Keratinocyte (primary cell): ENCODE measurements around the gene KRT3. TPM values are rescaled to one million over a fixed set of nuclear protein-coding genes. Genes with fewer than 3 reads are reported as not detected.

Experiments
- DNase-seq: peaks from one replicate; pipeline ENCODE4 v3.0.0-alpha.2; 2011; ENCODE audit warnings: low read depth, missing footprints, low spot score
- FAIRE-seq: peaks from 2 replicates; lab custom pipeline; 2011; peaks lifted over from hg19 to GRCh38; lab: Jason Lieb, UNC
- H2AFZ ChIP-seq: 2 replicates; pipeline ENCODE4 v1.6.0; 2012; ENCODE audit warnings: low read length, control low read depth, inconsistent platforms; ENCODE audit not compliant: control insufficient read depth
- H3K27ac ChIP-seq: 2 replicates; pipeline ENCODE4 v1.5.1; 2011; ENCODE audit warnings: low read length; ENCODE audit not compliant: control insufficient read depth, insufficient read depth
- H3K27me3 ChIP-seq: 3 replicates; pipeline ENCODE4 v1.6.0; 2011; ENCODE audit warnings: low read length; ENCODE audit not compliant: control insufficient read depth, insufficient read depth; ENCODE audit errors: extremely low read depth
- H3K36me3 ChIP-seq, 2 experiments: 2 replicates in 1 of 2; 3 replicates in 1 of 2; pipeline ENCODE4 v1.5.1; 2011; ENCODE audit warnings: low read length in 2 of 2, mild to moderate bottlenecking in 1 of 2; ENCODE audit not compliant: control insufficient read depth in 2 of 2, insufficient read depth in 2 of 2; ENCODE audit errors: extremely low read depth in 1 of 2
- H3K4me1 ChIP-seq: 3 replicates; pipeline ENCODE4 v1.5.1; 2011; ENCODE audit warnings: low read length; ENCODE audit not compliant: control insufficient read depth, insufficient read depth; ENCODE audit errors: extremely low read depth
- H3K4me2 ChIP-seq: 3 replicates; pipeline ENCODE4 v1.6.0; 2011; ENCODE audit warnings: low read depth, low read length; ENCODE audit not compliant: control insufficient read depth, insufficient read depth; ENCODE audit errors: extremely low read depth
- H3K4me3 ChIP-seq, 3 experiments: fragments of 200-600 bp in 1 of 3; sonication (generic) in 1 of 3; 2 replicates in 2 of 3; 3 replicates in 1 of 3; pipeline ENCODE4 v1.5.1; 2011 to 2016; ENCODE audit warnings: low read length in 3 of 3, mild to moderate bottlenecking in 3 of 3, control low read depth in 2 of 3, inconsistent platforms in 1 of 3, low read depth in 1 of 3, mixed read lengths in 1 of 3, mixed run types in 1 of 3, moderate library complexity in 1 of 3; ENCODE audit not compliant: control insufficient read depth in 2 of 3, insufficient read depth in 2 of 3; ENCODE audit errors: extremely low read depth in 1 of 3
- H3K79me2 ChIP-seq: 2 replicates; pipeline ENCODE4 v1.6.0; 2012; ENCODE audit warnings: low read length; ENCODE audit not compliant: control insufficient read depth, insufficient read depth
- H3K9ac ChIP-seq: 3 replicates; pipeline ENCODE4 v1.6.0; 2011; ENCODE audit warnings: low read length; ENCODE audit not compliant: control insufficient read depth, insufficient read depth; ENCODE audit errors: extremely low read depth
- H3K9me1 ChIP-seq: 3 replicates; pipeline ENCODE4 v1.6.0; 2011; ENCODE audit warnings: low read length; ENCODE audit not compliant: control insufficient read depth, insufficient read depth; ENCODE audit errors: extremely low read depth
- H3K9me3 ChIP-seq: 2 replicates; pipeline ENCODE4 v1.5.1; 2012; ENCODE audit warnings: low read depth, low read length; ENCODE audit not compliant: control insufficient read depth
- H4K20me1 ChIP-seq: 3 replicates; pipeline ENCODE4 v1.6.0; 2011; ENCODE audit warnings: low read length; ENCODE audit not compliant: control insufficient read depth, insufficient read depth; ENCODE audit errors: extremely low read depth
- CTCF ChIP-seq, 3 experiments: IDR thresholded peaks in 1 of 3; conservative IDR thresholded peaks in 1 of 3; optimal IDR thresholded peaks in 1 of 3; 2 replicates in 2 of 3; 3 replicates in 1 of 3; pipeline versions ENCODE3 to v1.5.1; 2011; ENCODE audit warnings: low read length in 3 of 3, mild to moderate bottlenecking in 3 of 3, moderate library complexity in 2 of 3, control low read depth in 1 of 3, inconsistent platforms in 1 of 3; ENCODE audit not compliant: insufficient read depth in 2 of 3; ENCODE audit errors: extremely low read depth in 1 of 3
- EZH2 ChIP-seq: IDR thresholded peaks from one replicate; pipeline ENCODE4 v1.6.1; 2012; ENCODE audit warnings: inconsistent platforms, mild to moderate bottlenecking, low read length, moderate library complexity
- dilution Hi-C: fragments of 300-500 bp; cut with MboI; formaldehyde crosslinking; loops from one replicate; pipeline ENCODE4 v1.7.0; 2020; ENCODE audit warnings: low sequenced_read_pairs; ENCODE audit not compliant: extremely low pct_ligation_motif_present
- polyA plus RNA-seq, 5 experiments: library from polyadenylated mRNA; depleted of rRNA in 3 of 5; stranded (reverse) in 3 of 5; stranded (forward) in 1 of 5; unstranded in 1 of 5; fragments of >200 nt; gene quantifications; 1 replicate in 1 of 5; 2 replicates in 3 of 5; 3 replicates in 1 of 5; pipeline versions ENCODE4 v1.2.1 to v1.2.3, GENCODE V29; 2011 to 2012; ENCODE audit warnings: missing spikeins in 2 of 5, low read depth in 1 of 5, low replicate concordance in 1 of 5

KRT3 gene
- polyA plus RNA-seq, 1 donor (not counting 4 experiments of a cell fraction or from before 2014, with no cell fraction given): 0.29 TPM

DNA sequence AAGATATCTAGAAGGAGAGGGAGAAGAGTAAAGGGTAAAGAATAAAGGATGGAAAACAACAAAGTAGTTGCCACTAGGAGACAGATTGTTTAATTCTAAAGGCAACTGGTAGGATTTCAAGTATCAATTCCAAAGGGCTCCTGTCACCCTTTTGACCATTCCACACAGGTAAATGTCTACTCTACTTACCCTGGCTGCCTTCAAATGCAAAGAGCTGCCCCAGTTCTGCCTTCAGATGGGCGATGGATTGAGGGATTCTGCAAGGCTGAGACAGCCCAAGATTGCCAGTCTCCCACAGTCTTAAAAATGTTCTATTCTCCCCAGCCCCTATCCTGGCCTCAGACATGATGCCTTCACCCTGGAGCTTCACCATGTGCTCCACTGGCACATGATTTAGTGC lies 30.2 kb downstream of the KRT3 start:
- no peaks in the 10 kb centered on the region for H3K4me1 ChIP-seq
- no peak overlapping the region for H3K27ac ChIP-seq
- peaks cover 25% of the 10 kb centered on the region for H3K27me3 ChIP-seq
- H2AFZ ChIP-seq: no peak overlapping the region
- TF ChIP-seq EZH2 (no peak), CTCF (optimal IDR thresholded peaks at IDR 0.05 in 1 of 3, IDR thresholded peaks at IDR 0.05 in 1 of 3, conservative IDR thresholded peaks at IDR 0.05 in 1 of 3; ENCODE audit: extremely low read depth in 1 of 3, insufficient read depth in 2 of 3, low read length in 3 of 3) (no peak)
- H3K4me2 ChIP-seq: no peak overlapping the region
- H3K9ac ChIP-seq: no peak overlapping the region
- no peaks in the 10 kb centered on the region for H3K9me1 ChIP-seq
- no peaks in the 10 kb centered on the region for H4K20me1 ChIP-seq
- no peak for DNase-seq
- H3K36me3 ChIP-seq: no peaks in the 10 kb centered on the region
- dilution Hi-C loops: no loop called here
- H3K79me2 ChIP-seq: no peaks in the 10 kb centered on the region
- H3K9me3 ChIP-seq: no peaks in the 10 kb centered on the region
- H3K4me3 ChIP-seq: no peak overlapping the region
- FAIRE-seq: no peak

DNA sequence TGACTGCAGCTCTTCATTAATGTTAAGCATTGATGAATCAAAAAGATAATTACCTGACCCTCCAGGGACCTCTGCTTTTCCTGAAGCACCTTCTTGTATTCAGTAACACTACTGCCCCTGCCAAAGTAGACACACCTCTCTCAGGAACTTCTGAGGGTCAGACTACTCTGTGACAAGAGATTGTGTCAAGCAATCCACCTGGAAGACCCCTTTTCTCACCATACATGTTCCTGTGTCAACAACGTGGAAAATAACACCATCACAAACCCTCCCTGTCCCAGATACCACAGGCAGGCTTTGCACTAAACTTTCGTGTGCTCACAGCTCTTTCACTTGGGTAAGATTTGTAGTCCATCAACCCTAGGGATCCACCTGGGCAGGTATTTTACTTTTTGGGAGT lies 31.9 kb downstream of the KRT3 start:
- H3K9ac ChIP-seq: no peak overlapping the region
- H3K9me1 ChIP-seq: no peaks in the 10 kb centered on the region
- no peak overlapping the region for H3K4me2 ChIP-seq
- no peaks in the 10 kb centered on the region for H3K79me2 ChIP-seq
- DNase-seq (no peak), FAIRE-seq (no peak)
- no peak overlapping the region for H3K27ac ChIP-seq
- H3K9me3 ChIP-seq: peaks cover 1% of the 10 kb centered on the region
- H4K20me1 ChIP-seq: no peaks in the 10 kb centered on the region
- no peak for TF ChIP-seq CTCF (optimal IDR thresholded peaks at IDR 0.05 in 1 of 3, IDR thresholded peaks at IDR 0.05 in 1 of 3, conservative IDR thresholded peaks at IDR 0.05 in 1 of 3; ENCODE audit: extremely low read depth in 1 of 3, insufficient read depth in 2 of 3, low read length in 3 of 3)
- TF ChIP-seq EZH2: no peak
- H3K36me3 ChIP-seq: no peaks in the 10 kb centered on the region
- H3K27me3 ChIP-seq: peaks cover 25% of the 10 kb centered on the region
- no peak overlapping the region for H3K4me3 ChIP-seq
- dilution Hi-C loops: no loop called here
- H3K4me1 ChIP-seq: no peaks in the 10 kb centered on the region
- H2AFZ ChIP-seq: no peak overlapping the region
